ENCODE results near the gene MGAM2. TPM values are rescaled to one million over a fixed set of nuclear protein-coding genes. Genes with fewer than 3 reads are reported as not detected.

MGAM2 gene
- total RNA-seq, 4 donors from 2014 or later = 11.6 to 116 (median 90.3) TPM

- no peak for DNase-seq
- Histone ChIP-seq H3K36me3 (peaks cover 0 to 38% (median 0%) of the 10 kb centered on the region in 3 donors), H3K27me3 (no peaks in the 10 kb centered on the region), H3K9me3 (peaks cover 0 to 3% (median 0%) of the 10 kb centered on the region in 4 donors), H3K4me3 (no peak overlapping the region), H3K4me1 (no peaks in the 10 kb centered on the region), H3K27ac (no peak overlapping the region)
- TF ChIP-seq POLR2A (IDR thresholded peaks at IDR 0.05) (no peak), CTCF (IDR thresholded peaks at IDR 0.05) (no peak)
Observed at GRCh38 chr7:142196066-142196840, 84.7 kb downstream of the MGAM2 start.

DNA sequence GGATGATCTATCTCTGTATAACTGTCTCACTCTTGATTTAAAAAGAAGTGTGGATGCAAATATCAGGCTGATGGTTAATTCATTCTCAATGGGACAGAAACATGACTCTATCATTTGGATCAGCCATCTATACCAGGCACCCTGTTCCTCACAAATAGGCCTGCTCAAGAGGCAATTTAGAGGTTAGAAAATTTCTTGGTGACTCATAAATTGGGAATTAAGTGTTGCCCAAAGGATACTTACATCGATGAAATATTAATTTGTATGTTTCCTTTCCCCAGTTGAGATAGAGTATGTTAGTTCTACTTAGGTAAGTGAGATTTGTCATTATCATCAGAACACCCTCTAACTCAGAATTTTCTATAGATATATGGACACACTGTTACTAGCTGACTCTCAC, 88.7 kb downstream of the MGAM2 start:
- H3K4me1 ChIP-seq = no peaks in the 10 kb centered on the region
- H3K36me3 ChIP-seq = peaks cover 0 to 36% (median 0%) of the 10 kb centered on the region in 3 donors
- TF ChIP-seq CTCF (IDR thresholded peaks at IDR 0.05) (no peak), POLR2A (IDR thresholded peaks at IDR 0.05) (no peak)
- DNase-seq = no peak
- no peak overlapping the region for H3K27ac ChIP-seq
- peaks cover 0 to 3% (median 0%) of the 10 kb centered on the region in 4 donors for H3K9me3 ChIP-seq
- H3K4me3 ChIP-seq = no peak overlapping the region
- no peaks in the 10 kb centered on the region for H3K27me3 ChIP-seq

DNA sequence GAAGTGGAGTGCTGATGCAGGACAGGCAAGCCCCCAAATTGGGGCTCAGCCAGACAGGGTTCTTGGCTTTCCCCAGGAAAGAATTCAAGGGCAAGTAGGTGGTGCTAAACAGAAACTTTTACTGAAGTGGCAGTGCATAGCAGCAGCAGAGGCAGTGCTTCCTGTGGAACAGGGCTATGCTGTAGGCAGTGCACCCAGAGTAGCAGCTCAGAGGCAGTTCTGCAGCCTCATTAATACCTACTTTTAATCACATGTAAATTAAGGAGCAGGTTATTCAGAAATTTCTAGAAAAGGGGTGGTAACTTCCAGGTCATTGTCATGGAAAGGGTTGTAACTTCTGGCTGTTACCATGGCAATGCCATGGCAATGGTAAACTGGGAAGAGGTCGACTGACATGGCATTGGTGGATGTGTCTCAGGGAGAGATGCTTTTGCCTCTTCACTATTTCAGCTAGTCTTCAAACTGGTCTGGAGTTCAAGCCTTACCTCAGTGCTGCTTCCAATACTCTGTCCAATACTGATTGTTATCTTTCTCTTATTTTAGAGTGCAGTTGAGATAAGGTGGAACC, 117.1 kb downstream of the MGAM2 start:
- Histone ChIP-seq H3K9me3 (no peaks in the 10 kb centered on the region), H3K27ac (no peak overlapping the region), H3K4me1 (no peaks in the 10 kb centered on the region), H3K4me3 (no peak overlapping the region), H3K36me3 (peaks cover 0 to 6% (median 0%) of the 10 kb centered on the region in 3 donors), H3K27me3 (no peaks in the 10 kb centered on the region)
- TF ChIP-seq POLR2A (IDR thresholded peaks at IDR 0.05) = no peak
- TF ChIP-seq CTCF (IDR thresholded peaks at IDR 0.05) = no peak
- DNase-seq = no peak

- no peaks in the 10 kb centered on the region for H3K4me1 ChIP-seq
- DNase-seq = no peak
- no peaks in the 10 kb centered on the region for H3K27me3 ChIP-seq
- H3K36me3 ChIP-seq = peaks cover 0 to 5% (median 0%) of the 10 kb centered on the region in 3 donors
- no peak overlapping the region for H3K27ac ChIP-seq
- no peaks in the 10 kb centered on the region for H3K9me3 ChIP-seq
- no peak for TF ChIP-seq POLR2A (IDR thresholded peaks at IDR 0.05)
- no peak for TF ChIP-seq CTCF (IDR thresholded peaks at IDR 0.05)
- H3K4me3 ChIP-seq = no peak overlapping the region
Observed at GRCh38 chr7:142231716-142232115, 120.2 kb downstream of the MGAM2 start.

- H3K27ac ChIP-seq = no peak overlapping the region
- H3K36me3 ChIP-seq = no peaks in the 10 kb centered on the region
- no peak for DNase-seq
- H3K27me3 ChIP-seq = no peaks in the 10 kb centered on the region
- no peaks in the 10 kb centered on the region for H3K4me1 ChIP-seq
- no peak overlapping the region for H3K4me3 ChIP-seq
- H3K9me3 ChIP-seq = no peaks in the 10 kb centered on the region
- no peak for TF ChIP-seq CTCF (IDR thresholded peaks at IDR 0.05)
- no peak for TF ChIP-seq POLR2A (IDR thresholded peaks at IDR 0.05)
Observed at GRCh38 chr7:142240546-142240945, 129.0 kb downstream of the MGAM2 start.

Measured in Peyer's patch (tissue), 4 donors.